Middle frontal gyrus (tissue), 1 donor: Measurements from ENCODE around the gene CACNA1E.
"Not testable (repeated sequence)": the region's sequence is repeated elsewhere in the genome, so short reads cannot be mapped to it uniquely, and the experiment has no call there.

Experiments used
- DNase-seq: peaks from one replicate; pipeline ENCODE4 v3.0.0-alpha.2; 2015; ENCODE audit warnings: low spot score; ENCODE audit errors: extremely low spot score

The CACNA1E gene

GRCh38 chr1:181807251-181807650, 323.9 kb downstream of the CACNA1E start:
- DNase-seq, result no peak

GRCh38 chr1:181809991-181810545, 326.8 kb downstream of the CACNA1E start:
- no peak for DNase-seq

- no peak for DNase-seq
Measured at GRCh38 chr1:181812208-181812607, 328.9 kb downstream of the CACNA1E start.

- DNase-seq, result no peak
Measured at GRCh38 chr1:181813266-181813665, 329.9 kb downstream of the CACNA1E start.

GRCh38 chr1:181816608-181817007, 333.3 kb downstream of the CACNA1E start:
- DNase-seq, result no peak

GRCh38 chr1:181817091-181817490, 333.8 kb downstream of the CACNA1E start:
- no peak for DNase-seq

GRCh38 chr1:181818459-181818858, 335.1 kb downstream of the CACNA1E start:
- no peak for DNase-seq

- no peak for DNase-seq
Measured at GRCh38 chr1:181818943-181819342, 335.6 kb downstream of the CACNA1E start.

GRCh38 chr1:181821701-181822100, 338.4 kb downstream of the CACNA1E start:
- DNase-seq, result no peak

- DNase-seq, result not testable (repeated sequence)
Measured at GRCh38 chr1:181832173-181832880, 349.0 kb downstream of the CACNA1E start.

- no peak for DNase-seq
Measured at GRCh38 chr1:181846001-181846645, 362.8 kb downstream of the CACNA1E start.

GRCh38 chr1:181846681-181847080, 363.4 kb downstream of the CACNA1E start:
- DNase-seq, result no peak

- no peak for DNase-seq
Measured at GRCh38 chr1:181849071-181849470, 365.8 kb downstream of the CACNA1E start.

GRCh38 chr1:181854212-181854611, 370.9 kb downstream of the CACNA1E start:
- not testable (repeated sequence) for DNase-seq

GRCh38 chr1:181855380-181855779, 372.1 kb downstream of the CACNA1E start:
- no peak for DNase-seq
